ENCODE data around the gene ADGRV1. TPM values are rescaled to one million over a fixed set of nuclear protein-coding genes. Genes with fewer than 3 reads are reported as not detected.

The ADGRV1 gene
- total RNA-seq, 2 donors from 2014 or later: 97.6 to 117 TPM

GRCh38 chr5:90654215-90654614 is 95.6 kb downstream of the ADGRV1 start:
- TF ChIP-seq, protein P1, sequence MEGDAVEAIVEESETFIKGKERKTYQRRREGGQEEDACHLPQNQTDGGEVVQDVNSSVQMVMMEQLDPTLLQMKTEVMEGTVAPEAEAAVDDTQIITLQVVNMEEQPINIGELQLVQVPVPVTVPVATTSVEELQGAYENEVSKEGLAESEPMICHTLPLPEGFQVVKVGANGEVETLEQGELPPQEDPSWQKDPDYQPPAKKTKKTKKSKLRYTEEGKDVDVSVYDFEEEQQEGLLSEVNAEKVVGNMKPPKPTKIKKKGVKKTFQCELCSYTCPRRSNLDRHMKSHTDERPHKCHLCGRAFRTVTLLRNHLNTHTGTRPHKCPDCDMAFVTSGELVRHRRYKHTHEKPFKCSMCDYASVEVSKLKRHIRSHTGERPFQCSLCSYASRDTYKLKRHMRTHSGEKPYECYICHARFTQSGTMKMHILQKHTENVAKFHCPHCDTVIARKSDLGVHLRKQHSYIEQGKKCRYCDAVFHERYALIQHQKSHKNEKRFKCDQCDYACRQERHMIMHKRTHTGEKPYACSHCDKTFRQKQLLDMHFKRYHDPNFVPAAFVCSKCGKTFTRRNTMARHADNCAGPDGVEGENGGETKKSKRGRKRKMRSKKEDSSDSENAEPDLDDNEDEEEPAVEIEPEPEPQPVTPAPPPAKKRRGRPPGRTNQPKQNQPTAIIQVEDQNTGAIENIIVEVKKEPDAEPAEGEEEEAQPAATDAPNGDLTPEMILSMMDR (conservative IDR thresholded peaks at IDR 0.05): no peak
- no peak for DNase-seq
- Mint-ChIP-seq H3K27me3 (ENCODE audit: insufficient read depth) (no peaks in the 10 kb centered on the region), H3K9me3 (no peaks in the 10 kb centered on the region), H3K36me3 (ENCODE audit: low read depth) (peaks cover 36% of the 10 kb centered on the region), H3K4me1 (peaks cover 10% of the 10 kb centered on the region), H3K27ac (no peak overlapping the region), H3K4me3 (no peak overlapping the region)
- Histone ChIP-seq H3K27ac (ENCODE audit: low read depth, low read length) (no peak overlapping the region), H3K4me3 (ENCODE audit: low read length) (no peak overlapping the region), H3K27me3 (ENCODE audit: control insufficient read depth, insufficient read depth, low read length, poor library complexity, severe bottlenecking) (no peaks in the 10 kb centered on the region), H3K9me3 (ENCODE audit: control insufficient read depth, low read length) (no peaks in the 10 kb centered on the region), H3K36me3 (ENCODE audit: control insufficient read depth, insufficient read depth, low read length) (peaks cover 18% of the 10 kb centered on the region), H3K9ac (ENCODE audit: extremely low read depth, low read length, poor library complexity, severe bottlenecking) (no peak overlapping the region), H3K4me1 (ENCODE audit: control insufficient read depth, insufficient read depth, low read length) (no peaks in the 10 kb centered on the region)
- 89 to 100% methylated on average over 2 of the region's 2 CpGs for whole genome bisulfite sequencing, 2 experiments (ENCODE audit: insufficient coverage in 1 of 2, insufficient read length in 1 of 2)

DNA sequence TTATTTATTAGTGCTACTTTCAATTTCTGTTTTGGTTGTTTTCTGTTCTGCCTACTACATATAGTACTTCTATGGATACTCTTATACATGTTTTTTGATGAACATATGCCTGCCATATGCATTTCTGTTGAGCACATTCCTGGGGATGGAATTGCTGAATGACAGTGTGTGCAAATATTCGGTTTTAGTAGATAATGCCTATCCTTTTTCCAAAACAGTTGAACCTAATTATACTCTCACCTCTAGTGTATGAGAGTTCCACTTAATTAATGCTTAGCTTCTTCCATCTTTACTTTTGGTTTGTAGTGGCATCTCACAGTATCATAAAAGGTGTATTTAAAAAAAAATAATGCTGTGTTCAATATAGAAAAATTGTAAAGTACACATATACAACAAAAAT is 96.8 kb downstream of the ADGRV1 start:
- no peak overlapping the region for H3K27ac ChIP-seq (ENCODE audit: low read depth, low read length)
- Mint-ChIP-seq H3K36me3 (ENCODE audit: low read depth) (peaks cover 38% of the 10 kb centered on the region), H3K4me1 (peaks cover 10% of the 10 kb centered on the region), H3K9me3 (no peaks in the 10 kb centered on the region), H3K4me3 (no peak overlapping the region), H3K27ac (no peak overlapping the region), H3K27me3 (ENCODE audit: insufficient read depth) (no peaks in the 10 kb centered on the region)
- H3K4me1 ChIP-seq (ENCODE audit: control insufficient read depth, insufficient read depth, low read length): no peaks in the 10 kb centered on the region
- no peaks in the 10 kb centered on the region for H3K9me3 ChIP-seq (ENCODE audit: control insufficient read depth, low read length)
- H3K36me3 ChIP-seq (ENCODE audit: control insufficient read depth, insufficient read depth, low read length): peaks cover 18% of the 10 kb centered on the region
- TF ChIP-seq, protein P1 (conservative IDR thresholded peaks at IDR 0.05): no peak
- no peaks in the 10 kb centered on the region for H3K27me3 ChIP-seq (ENCODE audit: control insufficient read depth, insufficient read depth, low read length, poor library complexity, severe bottlenecking)
- no peak overlapping the region for H3K4me3 ChIP-seq (ENCODE audit: low read length)
- no peak overlapping the region for H3K9ac ChIP-seq (ENCODE audit: extremely low read depth, low read length, poor library complexity, severe bottlenecking)
- WGBS, 2 experiments (ENCODE audit: insufficient coverage in 1 of 2, insufficient read length in 1 of 2): 100% methylated on average over 1 of the region's 1 CpG; no CpG with 5 or more reads in 1 of the 2 experiments
- no peak for DNase-seq

DNA sequence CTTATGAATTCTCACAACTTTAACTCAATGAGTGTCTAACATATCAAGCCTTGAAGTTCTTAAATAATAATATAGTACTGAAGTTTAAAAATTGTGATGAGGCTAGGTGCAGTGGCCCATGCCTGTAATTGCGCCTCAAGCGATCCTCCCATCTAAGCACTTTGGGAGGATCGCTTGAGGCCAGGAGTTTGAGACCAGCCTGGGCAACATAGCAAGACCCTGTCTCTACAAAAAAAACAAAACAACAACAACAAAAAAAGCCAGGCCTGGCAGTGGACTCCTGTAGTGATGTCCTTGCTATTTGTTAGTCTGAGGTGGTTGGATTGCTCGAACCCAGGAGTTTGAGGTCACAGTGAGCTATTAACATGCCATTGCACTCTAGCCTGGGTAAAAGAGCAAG is 98.4 kb downstream of the ADGRV1 start:
- H3K27ac ChIP-seq (ENCODE audit: low read depth, low read length): no peak overlapping the region
- Mint-ChIP-seq H3K4me3 (no peak overlapping the region), H3K4me1 (peaks cover 10% of the 10 kb centered on the region), H3K9me3 (peaks cover 2% of the 10 kb centered on the region), H3K27ac (no peak overlapping the region), H3K36me3 (ENCODE audit: low read depth) (peaks cover 37% of the 10 kb centered on the region), H3K27me3 (ENCODE audit: insufficient read depth) (no peaks in the 10 kb centered on the region)
- no peaks in the 10 kb centered on the region for H3K9me3 ChIP-seq (ENCODE audit: control insufficient read depth, low read length)
- H3K27me3 ChIP-seq (ENCODE audit: control insufficient read depth, insufficient read depth, low read length, poor library complexity, severe bottlenecking): no peaks in the 10 kb centered on the region
- no peak overlapping the region for H3K9ac ChIP-seq (ENCODE audit: extremely low read depth, low read length, poor library complexity, severe bottlenecking)
- H3K4me1 ChIP-seq (ENCODE audit: control insufficient read depth, insufficient read depth, low read length): no peaks in the 10 kb centered on the region
- 92 to 99% methylated on average over 2 to 4 of the region's 4 CpGs for WGBS, 2 experiments (ENCODE audit: insufficient coverage in 1 of 2, insufficient read length in 1 of 2)
- no peak overlapping the region for H3K4me3 ChIP-seq (ENCODE audit: low read length)
- H3K36me3 ChIP-seq (ENCODE audit: control insufficient read depth, insufficient read depth, low read length): peaks cover 14% of the 10 kb centered on the region
- TF ChIP-seq, protein P1 (conservative IDR thresholded peaks at IDR 0.05): no peak
- DNase-seq: no peak

Measured in endodermal cell (in vitro differentiated cells).